CD4-positive, alpha-beta T cell treated with Interleukin-17A for 1 hour (primary cell): ENCODE results near the gene MLH3.
A peak's percentile ranks its signal among the peaks of the same experiment; 100 is the strongest.
"Not testable (repeated sequence)": the region's sequence is repeated elsewhere in the genome, so short reads cannot be mapped to it uniquely, and the experiment has no call there.

Experiments used
- DNase-seq: peaks from one replicate; pipeline ENCODE4 v3.0.0-alpha.2; 2020

The MLH3 gene

GRCh38 chr14:75023108-75023507 is 28.2 kb downstream of the MLH3 start:
- no peak for DNase-seq

GRCh38 chr14:75022655-75023054 is 28.6 kb downstream of the MLH3 start:
- DNase-seq = no peak

- no peak for DNase-seq
These were observed 32.6 kb downstream of the MLH3 start for GRCh38 chr14:75018694-75019093.

GRCh38 chr14:75016815-75017214 is 34.5 kb downstream of the MLH3 start:
- no peak for DNase-seq

- no peak for DNase-seq
These were observed 35.8 kb downstream of the MLH3 start for GRCh38 chr14:75015496-75015895.

- no peak for DNase-seq
These were observed 38.0 kb downstream of the MLH3 start for GRCh38 chr14:75013290-75013689.

- DNase-seq = no peak
These were observed 39.8 kb downstream of the MLH3 start for GRCh38 chr14:75011356-75011994.

- no peak for DNase-seq
These were observed 40.7 kb downstream of the MLH3 start for GRCh38 chr14:75010472-75011093.

GRCh38 chr14:75009176-75009575 is 42.1 kb downstream of the MLH3 start:
- no peak for DNase-seq

- no peak for DNase-seq
These were observed 45.9 kb downstream of the MLH3 start for GRCh38 chr14:75005357-75005756.

- no peak for DNase-seq
These were observed 47.8 kb downstream of the MLH3 start for GRCh38 chr14:75003250-75004027.

GRCh38 chr14:75002392-75003249 is 48.6 kb downstream of the MLH3 start, which contains the start of gene EIF2B2:
EIF2B2 (plus strand) TSS chr14:75002921; CDS start chr14:75002991, 70 bp downstream.
- DNase-seq = peak; percentile 99

- no peak for DNase-seq
These were observed 49.4 kb downstream of the MLH3 start for GRCh38 chr14:75001899-75002298.

- no peak for DNase-seq
These were observed 50.0 kb downstream of the MLH3 start for GRCh38 chr14:75001261-75001660.

- not testable (repeated sequence) for DNase-seq
These were observed 55.5 kb downstream of the MLH3 start for GRCh38 chr14:74995781-74996180.

GRCh38 chr14:74994182-74994581 is 57.1 kb downstream of the MLH3 start:
- DNase-seq = not testable (repeated sequence)

- no peak for DNase-seq
These were observed 62.3 kb downstream of the MLH3 start for GRCh38 chr14:74988993-74989392.

GRCh38 chr14:74988131-74988530 is 63.1 kb downstream of the MLH3 start:
- no peak for DNase-seq

- DNase-seq = no peak
These were observed 65.5 kb downstream of the MLH3 start for GRCh38 chr14:74985806-74986205.

- no peak for DNase-seq
These were observed 66.3 kb downstream of the MLH3 start for GRCh38 chr14:74985028-74985310.

- no peak for DNase-seq
These were observed 66.8 kb downstream of the MLH3 start for GRCh38 chr14:74984236-74985027.

GRCh38 chr14:74983343-74983742 is 67.9 kb downstream of the MLH3 start:
- DNase-seq = no peak
